Measurements from ENCODE around the gene GLRA3.

GRCh38 chr4:174815282-174815681 is 13.8 kb downstream of the GLRA3 start:
- TF ChIP-seq STAT1 (IDR thresholded peaks at IDR 0.05; ENCODE audit: unreplicated experiment), result no peak
- TF ChIP-seq CTCF (conservative IDR thresholded peaks at IDR 0.05; ENCODE audit: low read depth in 2 of 2), result no peak
- TF ChIP-seq REST (IDR thresholded peaks at IDR 0.05; ENCODE audit: unreplicated experiment), result no peak
- no peak for TF ChIP-seq POLR2AphosphoS5 (IDR thresholded peaks at IDR 0.05; ENCODE audit: low read depth)
- no peak for TF ChIP-seq NANOG (IDR thresholded peaks at IDR 0.05; ENCODE audit: borderline replicate concordance)

All from GM23338 (cell line).